ENCODE results near the gene CANX.

DNA sequence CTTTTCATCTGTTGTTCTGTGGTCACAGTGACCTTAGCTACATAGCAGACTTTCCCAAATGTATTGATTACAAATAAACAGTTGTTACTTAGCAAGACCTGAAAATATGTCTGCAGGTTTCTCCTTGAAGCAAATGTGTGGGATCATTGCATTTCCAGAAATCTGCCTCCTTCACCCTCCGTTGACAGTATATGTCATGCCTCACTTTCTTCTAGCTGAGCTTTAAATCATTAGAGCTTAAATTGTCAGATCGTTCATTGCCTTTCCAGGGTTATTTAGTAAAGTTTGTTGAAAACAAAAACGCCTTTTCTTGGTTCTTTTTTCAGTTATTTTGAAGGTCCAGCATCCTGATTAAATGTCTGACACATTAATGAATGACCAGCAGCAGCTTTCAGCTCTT is 31.6 kb downstream of the CANX start:
- TF ChIP-seq, protein P1, sequence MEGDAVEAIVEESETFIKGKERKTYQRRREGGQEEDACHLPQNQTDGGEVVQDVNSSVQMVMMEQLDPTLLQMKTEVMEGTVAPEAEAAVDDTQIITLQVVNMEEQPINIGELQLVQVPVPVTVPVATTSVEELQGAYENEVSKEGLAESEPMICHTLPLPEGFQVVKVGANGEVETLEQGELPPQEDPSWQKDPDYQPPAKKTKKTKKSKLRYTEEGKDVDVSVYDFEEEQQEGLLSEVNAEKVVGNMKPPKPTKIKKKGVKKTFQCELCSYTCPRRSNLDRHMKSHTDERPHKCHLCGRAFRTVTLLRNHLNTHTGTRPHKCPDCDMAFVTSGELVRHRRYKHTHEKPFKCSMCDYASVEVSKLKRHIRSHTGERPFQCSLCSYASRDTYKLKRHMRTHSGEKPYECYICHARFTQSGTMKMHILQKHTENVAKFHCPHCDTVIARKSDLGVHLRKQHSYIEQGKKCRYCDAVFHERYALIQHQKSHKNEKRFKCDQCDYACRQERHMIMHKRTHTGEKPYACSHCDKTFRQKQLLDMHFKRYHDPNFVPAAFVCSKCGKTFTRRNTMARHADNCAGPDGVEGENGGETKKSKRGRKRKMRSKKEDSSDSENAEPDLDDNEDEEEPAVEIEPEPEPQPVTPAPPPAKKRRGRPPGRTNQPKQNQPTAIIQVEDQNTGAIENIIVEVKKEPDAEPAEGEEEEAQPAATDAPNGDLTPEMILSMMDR (IDR thresholded peaks at IDR 0.05; ENCODE audit: extremely low read depth in 1 of 2, insufficient read depth in 1 of 2, low read depth in 1 of 2, low read length in 2 of 2) = no peak
- TF ChIP-seq POLR2AphosphoS5 (IDR thresholded peaks at IDR 0.05; ENCODE audit: insufficient read depth, low read depth, low read length) (no peak), EZH2 (IDR thresholded peaks at IDR 0.05; ENCODE audit: borderline replicate concordance, low read depth, low read length, severe bottlenecking) (no peak), POLR2A (IDR thresholded peaks at IDR 0.05; ENCODE audit: low read depth, low read length) (no peak), FOS (IDR thresholded peaks at IDR 0.05; ENCODE audit: borderline replicate concordance, insufficient read depth, low read length) (no peak), MYC (IDR thresholded peaks at IDR 0.05; ENCODE audit: low read depth, low read length) (no peak)
- TF ChIP-seq, protein P2, sequence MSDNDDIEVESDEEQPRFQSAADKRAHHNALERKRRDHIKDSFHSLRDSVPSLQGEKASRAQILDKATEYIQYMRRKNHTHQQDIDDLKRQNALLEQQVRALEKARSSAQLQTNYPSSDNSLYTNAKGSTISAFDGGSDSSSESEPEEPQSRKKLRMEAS (IDR thresholded peaks at IDR 0.05; ENCODE audit: insufficient read depth, insufficient read length) = no peak

Data from endothelial cell of umbilical vein (primary cell).